Activated CD8-positive, alpha-beta T cell treated with anti-CD3 and anti-CD28 coated beads, Interleukin-2, amount 10 ng/mL, durations not matched to agents 7 days and 5 days (primary cell): ENCODE data around the gene MIA2. TPM values are rescaled to one million over a fixed set of nuclear protein-coding genes. Genes with fewer than 3 reads are reported as not detected.
A peak's percentile ranks its signal among the peaks of the same experiment; 100 is the strongest.

ENCODE experiments used
- ATAC-seq: fragments of 150-1000 bp; cut with Tn5 transposase; one replicate; pipeline ENCODE4 v1.10.0; 2021; ENCODE audit warnings: moderate library complexity
- CTCF ChIA-PET: fragments of 350-600 bp; sonication (Branson Sonifier 250); formaldehyde crosslinking; loops from one replicate; lab custom pipeline; 2021; ENCODE audit warnings: antibody characterized with exemption; lab: Charles Lee
- POLR2A ChIA-PET: fragments of 350-600 bp; sonication (Branson Sonifier 250); formaldehyde crosslinking; loops from one replicate; lab custom pipeline; 2021; ENCODE audit warnings: antibody characterized with exemption; lab: Charles Lee
- DNase-seq: peaks from one replicate; pipeline ENCODE4 v3.0.0-alpha.2; 2020
- H3K27ac Mint-ChIP-seq: one replicate; pipeline ENCODE4 v1.8.0; 2021; ENCODE audit warnings: mild to moderate bottlenecking, mixed read lengths
- H3K27me3 Mint-ChIP-seq: one replicate; pipeline ENCODE4 v1.8.0; 2021; ENCODE audit warnings: low read depth, mixed read lengths
- H3K36me3 Mint-ChIP-seq: one replicate; pipeline ENCODE4 v1.8.0; 2021; ENCODE audit warnings: low read depth, mixed read lengths
- H3K4me1 Mint-ChIP-seq: one replicate; pipeline ENCODE4 v1.8.0; 2021; ENCODE audit warnings: low read depth, mixed read lengths
- H3K4me3 Mint-ChIP-seq: one replicate; pipeline ENCODE4 v1.8.0; 2021; ENCODE audit warnings: mild to moderate bottlenecking, mixed read lengths
- H3K9me3 Mint-ChIP-seq: one replicate; pipeline ENCODE4 v1.8.0; 2022; ENCODE audit warnings: mixed read lengths; ENCODE audit not compliant: insufficient read depth
- total RNA-seq, 2 experiments: library from RNA; stranded (reverse); gene quantifications; one replicate each; pipeline ENCODE4 v1.2.3, GENCODE V29; 2021

The MIA2 gene
- total RNA-seq, 2 experiments from 2014 or later, result 18.6 to 21.2 TPM

DNA sequence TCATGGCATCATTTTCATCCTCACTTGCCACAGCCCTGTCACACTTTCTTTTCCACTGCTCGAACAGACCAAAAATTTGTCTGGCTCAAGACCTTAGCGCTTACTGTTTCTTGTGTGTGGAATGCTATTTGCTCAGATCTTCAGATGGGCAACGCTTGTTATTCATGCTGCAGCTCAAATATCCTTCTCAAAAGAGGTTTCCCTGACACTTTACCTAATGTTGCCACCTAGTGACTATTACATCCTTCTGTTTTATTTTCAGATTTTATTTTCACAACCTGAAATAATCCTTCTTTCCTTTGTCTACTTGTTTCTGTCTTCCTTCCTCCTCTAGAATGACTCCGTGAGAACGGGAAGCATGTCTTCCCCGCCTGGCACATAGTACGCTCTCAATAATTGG, 192.9 kb downstream of the MIA2 start:
- ATAC-seq, result no peak
- ChIA-PET POLR2A (interaction anchor here (0.9 to 1.4 kb wide), 2 partner anchors 197 to 252 kb away, joined by 4 to 5 read pairs; partner anchors contain the start of gene PNN), CTCF (interaction anchor here (0.6 to 3.3 kb wide), 26 partner anchors 10 to 331 kb away, joined by 3 to 46 read pairs (median 4); partner anchors contain the start of genes GEMIN2, PNN and TRAPPC6B)
- no peak overlapping the region for H3K4me3 Mint-ChIP-seq
- DNase-seq, result no peak
- peaks cover 14% of the 10 kb centered on the region for H3K36me3 Mint-ChIP-seq
- H3K9me3 Mint-ChIP-seq, result no peaks in the 10 kb centered on the region
- no peaks in the 10 kb centered on the region for H3K27me3 Mint-ChIP-seq
- peaks cover 46% of the 10 kb centered on the region for H3K4me1 Mint-ChIP-seq
- no peak overlapping the region for H3K27ac Mint-ChIP-seq

DNA sequence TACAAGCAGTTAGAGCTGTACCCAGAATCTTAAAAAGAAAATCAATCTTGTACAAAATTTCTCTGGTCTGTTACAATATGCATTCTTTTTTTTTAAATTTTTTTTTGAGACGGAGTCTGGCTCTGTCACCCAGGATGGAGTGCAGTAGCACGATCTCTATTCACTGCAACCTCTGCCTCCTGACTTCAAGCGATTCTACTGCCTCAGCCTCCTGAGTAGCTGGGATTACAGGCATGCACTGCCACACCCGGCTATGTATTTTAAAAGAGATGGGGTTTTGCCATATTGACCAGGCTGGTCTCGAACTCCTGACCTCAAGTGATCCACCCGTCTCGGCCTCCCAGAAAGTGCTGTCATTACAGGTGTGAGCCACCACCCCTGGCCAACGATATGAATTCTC, 194.4 kb downstream of the MIA2 start:
- Mint-ChIP-seq H3K4me3 (no peak overlapping the region), H3K27ac (no peak overlapping the region), H3K4me1 (peaks cover 49% of the 10 kb centered on the region), H3K27me3 (no peaks in the 10 kb centered on the region), H3K36me3 (peaks cover 13% of the 10 kb centered on the region), H3K9me3 (no peaks in the 10 kb centered on the region)
- ATAC-seq (no peak), DNase-seq (no peak)
- CTCF ChIA-PET, result interaction anchor here (0.7 to 2.5 kb wide), 6 partner anchors 12 to 325 kb away, joined by 3 to 9 read pairs (median 4); partner anchors contain the start of gene SEC23A
- POLR2A ChIA-PET, result interaction anchor here (1.1 kb wide), 1 partner anchor 198 kb away, joined by 3 read pairs; no protein-coding TSS in a partner anchor

DNA sequence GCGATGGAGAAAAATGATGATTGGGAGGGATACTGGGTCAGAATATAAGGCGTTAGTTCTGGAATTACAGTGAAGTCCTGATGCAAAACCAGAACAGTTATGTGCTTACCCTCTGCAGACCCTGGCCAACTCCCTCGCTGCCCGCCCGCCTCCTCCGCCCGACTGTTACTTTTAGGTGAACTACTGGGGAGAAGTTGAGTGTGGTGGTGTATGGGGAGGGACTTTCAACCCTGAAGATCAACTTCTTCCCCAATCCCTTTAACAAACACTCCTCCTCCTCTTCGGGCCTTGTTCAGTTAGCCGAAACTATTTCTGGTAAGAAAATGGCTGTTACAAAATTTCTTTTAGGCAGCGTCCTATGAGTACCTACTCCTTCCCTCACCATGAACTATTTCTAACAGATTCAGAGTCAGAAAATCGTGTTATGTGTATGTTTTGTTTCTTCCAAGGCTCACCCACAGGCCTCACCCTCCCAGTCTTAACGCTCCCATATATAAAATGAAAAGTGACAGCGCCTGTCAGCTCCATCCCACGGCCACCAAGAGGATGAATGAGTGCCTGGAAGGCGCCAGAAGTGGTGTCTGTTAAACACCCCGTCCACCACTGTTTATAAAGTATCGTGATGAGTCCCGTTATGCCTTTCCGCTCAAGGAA, 197.2 kb downstream of the MIA2 start:
- H3K27ac Mint-ChIP-seq, result peak overlapping the region; percentile 97
- H3K36me3 Mint-ChIP-seq, result peaks cover 13% of the 10 kb centered on the region
- POLR2A ChIA-PET, result interaction anchor here (0.6 to 4.1 kb wide), 17 partner anchors 14 to 328 kb away, joined by 3 to 44 read pairs (median 8); partner anchors contain the start of genes GEMIN2, PNN, SEC23A and TRAPPC6B
- peak overlapping the region; percentile 97 for H3K4me3 Mint-ChIP-seq
- DNase-seq (no peak), ATAC-seq (no peak)
- H3K4me1 Mint-ChIP-seq, result peaks cover 51% of the 10 kb centered on the region
- H3K27me3 Mint-ChIP-seq, result no peaks in the 10 kb centered on the region
- H3K9me3 Mint-ChIP-seq, result no peaks in the 10 kb centered on the region
- CTCF ChIA-PET, result interaction anchor here (0.9 to 4.0 kb wide), 7 partner anchors 9 to 336 kb away, joined by 3 to 37 read pairs (median 5); no protein-coding TSS in a partner anchor

DNA sequence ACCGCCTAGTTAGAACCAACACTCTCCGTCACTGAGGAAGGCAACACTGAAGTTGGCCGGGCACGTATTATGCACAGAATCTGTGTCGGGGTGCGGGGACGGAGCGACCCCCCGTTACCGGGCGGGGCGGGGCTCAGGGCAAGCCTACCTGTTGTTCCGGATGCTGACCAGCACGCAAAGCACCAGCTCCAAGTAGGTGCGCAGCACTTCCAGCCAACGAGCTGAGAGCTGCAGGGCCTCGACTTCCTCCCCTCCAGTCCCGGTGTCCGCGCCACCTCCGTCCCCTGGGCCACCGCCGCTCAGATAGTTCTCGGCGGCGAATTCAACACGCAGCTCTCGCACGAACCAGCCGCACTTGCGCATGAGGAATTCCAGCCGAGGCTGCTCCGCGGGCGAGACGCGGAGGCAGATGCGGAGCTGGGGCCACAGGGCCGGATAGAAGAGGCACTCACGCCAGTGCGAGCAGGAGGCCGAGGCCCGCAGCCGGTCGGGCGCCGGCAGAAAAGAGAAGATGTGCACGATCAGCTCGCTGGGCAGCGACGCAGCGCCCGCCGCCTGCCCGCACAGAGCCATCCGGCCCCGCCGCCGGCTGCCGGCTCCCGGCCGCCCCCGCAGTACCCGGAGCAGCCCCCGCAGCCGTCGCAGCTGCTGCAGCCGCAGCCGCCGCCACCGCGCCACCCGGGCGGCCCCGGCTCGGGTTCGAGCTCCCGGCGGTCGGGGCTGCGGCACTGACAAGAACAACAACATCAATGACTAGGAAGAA, 197.9 kb downstream of the MIA2 start:
- DNase-seq (peak; percentile 65), ATAC-seq (peak; percentile 32)
- Mint-ChIP-seq H3K27me3 (no peaks in the 10 kb centered on the region), H3K4me3 (peak overlapping the region; percentile 97), H3K27ac (peak overlapping the region; percentile 100), H3K36me3 (peaks cover 13% of the 10 kb centered on the region), H3K4me1 (peaks cover 46% of the 10 kb centered on the region), H3K9me3 (no peaks in the 10 kb centered on the region)
- ChIA-PET CTCF (interaction anchor here (0.9 to 4.0 kb wide), 7 partner anchors 9 to 337 kb away, joined by 3 to 37 read pairs (median 4); no protein-coding TSS in a partner anchor), POLR2A (interaction anchor here (0.6 to 4.1 kb wide), 29 partner anchors 10 to 332 kb away, joined by 3 to 44 read pairs (median 5); partner anchors contain the start of genes GEMIN2, PNN, SEC23A and TRAPPC6B)

DNA sequence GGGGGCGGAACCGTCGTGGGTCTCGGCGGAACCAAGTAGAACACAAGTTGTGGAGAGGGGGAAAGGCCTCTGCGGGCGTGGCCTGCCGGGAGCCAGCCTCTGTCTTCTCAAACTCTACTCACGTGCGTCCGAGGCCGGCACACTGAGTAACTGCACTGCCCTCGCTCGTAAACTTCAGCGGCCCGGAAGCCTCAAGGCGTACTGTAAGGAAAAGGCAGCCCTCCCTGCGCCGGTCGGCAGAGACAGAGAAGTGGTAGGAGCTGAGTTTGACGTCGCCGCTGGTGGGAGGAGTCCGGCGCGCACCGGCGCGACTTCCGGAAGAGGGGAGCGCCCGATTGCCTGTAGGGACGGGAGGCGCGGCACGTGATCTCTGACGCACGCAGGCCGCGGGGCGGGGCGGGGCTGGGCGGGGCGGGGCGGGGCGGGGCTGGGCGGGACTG, 198.5 kb downstream of the MIA2 start, which contains the start of gene FBXO33:
FBXO33 (minus strand) TSS at position 255 of the 440 bp plus-strand sequence. CDS start 271 bp downstream, outside the sequence.
- Mint-ChIP-seq H3K27me3 (no peaks in the 10 kb centered on the region), H3K36me3 (peaks cover 13% of the 10 kb centered on the region), H3K4me1 (peaks cover 40% of the 10 kb centered on the region), H3K9me3 (no peaks in the 10 kb centered on the region), H3K27ac (peak within 1 kb of the TSS; percentile 100), H3K4me3 (peak within 1 kb of the TSS; percentile 97)
- ChIA-PET CTCF (interaction anchor here (1.0 to 4.0 kb wide), 6 partner anchors 10 to 335 kb away, joined by 4 to 37 read pairs (median 5); no protein-coding TSS in a partner anchor), POLR2A (interaction anchor here (0.6 to 4.1 kb wide), 29 partner anchors 8 to 333 kb away, joined by 3 to 44 read pairs (median 6); partner anchors contain the start of genes GEMIN2, PNN, SEC23A and TRAPPC6B)
- peak; percentile 84 for ATAC-seq
- DNase-seq, result peak; percentile 97

DNA sequence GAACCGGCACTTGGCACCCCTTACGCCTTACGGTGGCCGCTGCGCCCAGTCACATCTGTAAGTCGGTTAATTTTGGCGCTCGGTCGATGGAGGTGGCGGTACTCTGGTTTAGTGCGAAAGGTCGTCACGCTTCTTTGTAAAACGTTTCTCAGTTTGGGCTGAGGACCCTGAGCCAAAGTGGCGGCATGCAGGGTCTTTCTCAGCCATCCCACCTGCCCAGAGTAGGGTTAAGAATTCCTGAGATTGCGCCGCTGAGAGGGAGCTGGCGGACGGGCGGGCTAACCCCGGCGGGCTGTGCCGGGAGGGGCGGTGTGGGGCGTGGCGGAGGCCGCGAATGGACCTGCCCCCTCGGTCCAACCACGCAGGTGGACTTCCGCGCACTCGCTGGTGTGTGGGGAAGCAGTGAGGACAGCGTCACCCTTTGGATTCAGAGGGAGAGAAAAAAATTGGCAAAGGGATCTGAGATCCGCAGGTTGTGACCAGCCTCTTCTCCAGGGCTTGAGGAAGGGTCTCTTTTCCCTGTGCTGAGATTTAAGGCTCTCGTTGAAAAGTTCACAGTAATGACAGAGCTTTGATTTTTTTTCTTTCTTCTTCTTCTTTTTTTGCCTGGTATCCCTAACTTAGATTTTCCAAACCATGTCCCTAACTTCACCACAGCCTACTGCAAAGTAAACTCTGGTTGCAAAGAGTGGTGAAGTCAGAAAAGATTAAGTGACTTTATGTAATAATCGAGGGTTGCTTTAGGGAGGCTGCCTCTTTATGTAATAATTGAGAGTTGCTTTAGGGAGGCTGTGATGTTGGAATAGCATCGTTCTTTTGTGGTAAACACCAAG, 199.1 kb downstream of the MIA2 start:
- H3K4me3 Mint-ChIP-seq, result peak overlapping the region; percentile 97
- peak; percentile 73 for ATAC-seq
- peak overlapping the region; percentile 100 for H3K27ac Mint-ChIP-seq
- H3K4me1 Mint-ChIP-seq, result peaks cover 38% of the 10 kb centered on the region
- no peaks in the 10 kb centered on the region for H3K27me3 Mint-ChIP-seq
- peak; percentile 83 for DNase-seq
- ChIA-PET POLR2A (interaction anchor here (0.5 to 4.1 kb wide), 26 partner anchors 8 to 353 kb away, joined by 3 to 44 read pairs (median 6); partner anchors contain the start of genes PNN, SEC23A and TRAPPC6B), CTCF (interaction anchor here (1.0 to 4.0 kb wide), 4 partner anchors 13 to 336 kb away, joined by 4 to 37 read pairs (median 4); no protein-coding TSS in a partner anchor)
- peaks cover 13% of the 10 kb centered on the region for H3K36me3 Mint-ChIP-seq
- no peaks in the 10 kb centered on the region for H3K9me3 Mint-ChIP-seq

DNA sequence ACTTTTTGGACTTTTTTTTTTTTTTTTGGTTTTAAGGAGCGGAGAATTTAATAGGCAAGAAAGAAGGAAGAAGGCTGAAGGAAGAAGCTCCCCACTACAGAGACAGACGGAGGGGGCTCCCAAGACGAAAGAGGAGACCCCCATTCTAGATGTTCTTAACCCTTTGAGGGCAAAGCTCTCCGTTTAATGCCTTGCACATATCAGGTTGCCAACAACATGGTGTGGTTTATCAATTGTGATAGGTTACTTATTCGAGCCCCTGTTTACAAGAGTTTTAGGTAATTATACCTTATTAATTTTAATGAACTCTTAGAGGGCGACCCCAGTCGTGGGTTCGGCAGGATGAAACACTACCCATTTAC, 199.7 kb downstream of the MIA2 start:
- ChIA-PET CTCF (interaction anchor here (1.2 to 4.0 kb wide), 2 partner anchors 202 to 203 kb away, joined by 5 to 37 read pairs; no protein-coding TSS in a partner anchor), POLR2A (interaction anchor here (0.5 to 4.1 kb wide), 10 partner anchors 14 to 354 kb away, joined by 3 to 44 read pairs (median 10); partner anchors contain the start of genes PNN, SEC23A and TRAPPC6B)
- peaks cover 13% of the 10 kb centered on the region for H3K36me3 Mint-ChIP-seq
- no peak for ATAC-seq
- no peaks in the 10 kb centered on the region for H3K9me3 Mint-ChIP-seq
- peak overlapping the region; percentile 97 for H3K4me3 Mint-ChIP-seq
- H3K27me3 Mint-ChIP-seq, result no peaks in the 10 kb centered on the region
- peak overlapping the region; percentile 100 for H3K27ac Mint-ChIP-seq
- H3K4me1 Mint-ChIP-seq, result peaks cover 34% of the 10 kb centered on the region
- no peak for DNase-seq

DNA sequence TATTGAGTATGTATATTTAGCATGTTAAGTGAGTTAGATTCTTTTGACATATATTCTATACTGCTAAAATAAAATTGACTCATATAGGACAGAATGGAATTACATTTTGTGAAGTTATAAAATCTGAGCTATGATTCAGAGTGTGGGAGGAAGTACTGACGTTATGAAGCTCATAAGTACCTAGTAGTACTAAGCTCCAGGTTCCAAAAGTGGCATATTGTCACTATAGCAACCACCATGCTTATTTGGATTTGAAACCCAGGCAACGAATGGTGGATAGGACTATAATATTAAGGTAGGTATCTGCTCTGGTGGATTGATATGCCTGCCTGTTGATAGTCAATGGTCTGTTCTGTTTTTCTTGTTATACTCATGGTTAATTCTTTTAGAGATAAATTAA, 200.7 kb downstream of the MIA2 start:
- H3K27ac Mint-ChIP-seq, result no peak overlapping the region
- ChIA-PET POLR2A (interaction anchor here (0.6 kb wide), 1 partner anchor 295 kb away, joined by 5 read pairs; no protein-coding TSS in a partner anchor), CTCF (interaction anchor here (1.2 kb wide), 1 partner anchor 203 kb away, joined by 5 read pairs; no protein-coding TSS in a partner anchor)
- peaks cover 13% of the 10 kb centered on the region for H3K36me3 Mint-ChIP-seq
- no peaks in the 10 kb centered on the region for H3K9me3 Mint-ChIP-seq
- no peak overlapping the region for H3K4me3 Mint-ChIP-seq
- DNase-seq (no peak), ATAC-seq (no peak)
- H3K27me3 Mint-ChIP-seq, result no peaks in the 10 kb centered on the region
- peaks cover 26% of the 10 kb centered on the region for H3K4me1 Mint-ChIP-seq

DNA sequence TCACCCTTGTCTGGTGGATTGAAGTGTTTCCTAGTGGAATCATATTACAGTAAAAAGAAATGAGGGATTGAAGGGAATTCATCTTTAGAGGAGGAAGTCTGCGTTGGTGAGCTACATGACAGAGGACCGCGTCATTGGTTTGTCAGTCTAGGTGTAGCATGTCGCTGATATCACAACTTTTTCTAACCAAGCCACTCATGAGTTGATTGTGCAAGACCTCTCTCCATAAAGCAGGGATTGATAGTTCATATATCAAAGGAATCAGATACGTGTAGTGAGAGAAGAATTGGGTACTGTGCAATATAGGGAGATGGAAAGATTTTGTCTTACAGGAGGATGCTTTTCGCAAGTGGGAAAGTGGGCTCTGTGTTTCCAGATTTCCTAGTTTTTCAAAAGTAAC, 201.5 kb downstream of the MIA2 start:
- H3K27ac Mint-ChIP-seq, result no peak overlapping the region
- POLR2A ChIA-PET, result interaction anchor here (0.8 kb wide), 1 partner anchor 206 kb away, joined by 3 read pairs; no protein-coding TSS in a partner anchor

More for the DNA sequence above, 201.5 kb downstream of the MIA2 start:
- H3K27me3 Mint-ChIP-seq, result no peaks in the 10 kb centered on the region
- CTCF ChIA-PET, result interaction anchor here (1.1 kb wide), 1 partner anchor 167 kb away, joined by 3 read pairs; no protein-coding TSS in a partner anchor
- DNase-seq (no peak), ATAC-seq (no peak)
- H3K36me3 Mint-ChIP-seq, result peaks cover 9% of the 10 kb centered on the region
- H3K4me3 Mint-ChIP-seq, result no peak overlapping the region
- H3K9me3 Mint-ChIP-seq, result no peaks in the 10 kb centered on the region
- peaks cover 19% of the 10 kb centered on the region for H3K4me1 Mint-ChIP-seq
